HFFc6 (cell line): Measurements from ENCODE around the gene PLA1A. TPM values are rescaled to one million over a fixed set of nuclear protein-coding genes. Genes with fewer than 3 reads are reported as not detected.

Experiments
- DNase-seq: peaks from one replicate; pipeline ENCODE4 v3.0.0-alpha.2; 2018
- H3K27ac Mint-ChIP-seq: 2 replicates; pipeline ENCODE4 v1.8.0; 2020; ENCODE audit warnings: mild to moderate bottlenecking, mixed read lengths
- H3K27me3 Mint-ChIP-seq: 2 replicates; pipeline ENCODE4 v1.8.0; 2021; ENCODE audit warnings: mild to moderate bottlenecking, moderate library complexity, mixed read lengths; ENCODE audit not compliant: insufficient read depth
- H3K36me3 Mint-ChIP-seq: 2 replicates; pipeline ENCODE4 v1.8.0; 2021; ENCODE audit warnings: low read depth, mixed read lengths
- H3K4me1 Mint-ChIP-seq: 2 replicates; pipeline ENCODE4 v1.8.0; 2020; ENCODE audit warnings: low read depth, mixed read lengths
- H3K4me3 Mint-ChIP-seq: 2 replicates; pipeline ENCODE4 v1.8.0; 2020; ENCODE audit warnings: mild to moderate bottlenecking, moderate library complexity, mixed read lengths
- H3K9me3 Mint-ChIP-seq: 2 replicates; pipeline ENCODE4 v1.8.0; 2020; ENCODE audit warnings: mild to moderate bottlenecking, mixed read lengths
- CTCF ChIP-seq: fragments of 200-600 bp; sonication (generic); IDR thresholded peaks from 2 replicates; pipeline ENCODE4 v1.5.0; 2021; ENCODE audit warnings: antibody characterized with exemption, mild to moderate bottlenecking
- total RNA-seq, 6 experiments: library from RNA; stranded (reverse); fragmentation: NEBNext Ultra II Directional; extraction: Animal tissue kit (Norgen Biotek cat#: 25700); gene quantifications; 2 replicates in 1 of 6; 3 replicates in 5 of 6; pipeline ENCODE4 v1.2.3, GENCODE V29; 2021

Gene PLA1A
- total RNA-seq, 6 experiments from 2014 or later: not detected

GRCh38 chr3:119613872-119614271 lies 16.2 kb downstream of the PLA1A start:
- TF ChIP-seq CTCF: no peak
- Mint-ChIP-seq H3K4me3 (no peak overlapping the region), H3K36me3 (no peaks in the 10 kb centered on the region), H3K4me1 (peaks cover 2% of the 10 kb centered on the region; the same call in 1 of the 2 replicates), H3K27me3 (peaks cover 34% of the 10 kb centered on the region), H3K27ac (no peak overlapping the region), H3K9me3 (no peaks in the 10 kb centered on the region)
- no peak for DNase-seq

GRCh38 chr3:119616056-119616455 lies 18.4 kb downstream of the PLA1A start:
- Mint-ChIP-seq H3K27me3 (peaks cover 40% of the 10 kb centered on the region), H3K4me1 (peaks cover 6% of the 10 kb centered on the region; the same call in 1 of the 2 replicates), H3K4me3 (no peak overlapping the region), H3K27ac (no peak overlapping the region), H3K9me3 (no peaks in the 10 kb centered on the region), H3K36me3 (no peaks in the 10 kb centered on the region)
- DNase-seq: no peak
- no peak for TF ChIP-seq CTCF

GRCh38 chr3:119619094-119619493 lies 21.4 kb downstream of the PLA1A start:
- no peak for DNase-seq
- TF ChIP-seq CTCF: no peak
- Mint-ChIP-seq H3K9me3 (no peaks in the 10 kb centered on the region), H3K4me1 (peaks cover 6% of the 10 kb centered on the region; the same call in 1 of the 2 replicates), H3K27me3 (peaks cover 42% of the 10 kb centered on the region), H3K36me3 (no peaks in the 10 kb centered on the region), H3K4me3 (no peak overlapping the region), H3K27ac (no peak overlapping the region)

GRCh38 chr3:119620899-119621298 lies 23.2 kb downstream of the PLA1A start:
- DNase-seq: no peak
- Mint-ChIP-seq H3K27ac (no peak overlapping the region), H3K4me1 (peaks cover 6% of the 10 kb centered on the region; the same call in 1 of the 2 replicates), H3K27me3 (peaks cover 29% of the 10 kb centered on the region), H3K4me3 (no peak overlapping the region), H3K36me3 (no peaks in the 10 kb centered on the region), H3K9me3 (no peaks in the 10 kb centered on the region)
- no peak for TF ChIP-seq CTCF

GRCh38 chr3:119624002-119624720 lies 26.5 kb downstream of the PLA1A start:
- TF ChIP-seq CTCF: no peak
- no peaks in the 10 kb centered on the region for H3K36me3 Mint-ChIP-seq
- no peak for DNase-seq
- H3K27ac Mint-ChIP-seq: no peak overlapping the region
- peaks cover 21% of the 10 kb centered on the region for H3K27me3 Mint-ChIP-seq
- no peak overlapping the region for H3K4me3 Mint-ChIP-seq
- H3K4me1 Mint-ChIP-seq: peaks cover 5% of the 10 kb centered on the region; the same call in 1 of the 2 replicates
- no peaks in the 10 kb centered on the region for H3K9me3 Mint-ChIP-seq
